HAP-1 (cell line): ENCODE results near the gene RAPGEFL1.
"Not testable (repeated sequence)": the region's sequence is repeated elsewhere in the genome, so short reads cannot be mapped to it uniquely, and the experiment has no call there.

ENCODE experiments used
- DNase-seq, 2 experiments: peaks; one replicate each; pipeline ENCODE4 v3.0.0-alpha.2; 2016 to 2020; ENCODE audit warnings: low spot score in 2 of 2
- H3K27me3 ChIP-seq: fragments of 250-450 bp; sonication (Bioruptor Pico); 2 replicates; pipeline ENCODE4 v1.5.1; 2020; ENCODE audit warnings: low read depth, mild to moderate bottlenecking, moderate library complexity
- H3K36me3 ChIP-seq: fragments of 250-450 bp; sonication (Bioruptor Pico); replicated peaks from 2 replicates; pipeline ENCODE4 v1.5.1; 2020; ENCODE audit warnings: mild to moderate bottlenecking
- H3K4me1 ChIP-seq: fragments of 250-450 bp; sonication (Bioruptor Pico); 2 replicates; pipeline ENCODE4 v1.5.1; 2020; ENCODE audit warnings: mild to moderate bottlenecking
- H3K4me3 ChIP-seq: fragments of 250-450 bp; sonication (Bioruptor Pico); 2 replicates; pipeline ENCODE4 v1.5.1; 2020; ENCODE audit warnings: mild to moderate bottlenecking, moderate library complexity
- H3K9me3 ChIP-seq: fragments of 250-450 bp; sonication (Bioruptor Pico); 2 replicates; pipeline ENCODE4 v1.5.1; 2020; ENCODE audit warnings: mild to moderate bottlenecking, moderate library complexity
- in situ Hi-C: fragments of 300-500 bp; cut with MboI; formaldehyde crosslinking; loops from 3 replicates; pipeline ENCODE4 v1.14.3; 2020; ENCODE audit warnings: low sequenced_read_pairs, inconsistent platforms, mixed read lengths

The RAPGEFL1 gene

DNA sequence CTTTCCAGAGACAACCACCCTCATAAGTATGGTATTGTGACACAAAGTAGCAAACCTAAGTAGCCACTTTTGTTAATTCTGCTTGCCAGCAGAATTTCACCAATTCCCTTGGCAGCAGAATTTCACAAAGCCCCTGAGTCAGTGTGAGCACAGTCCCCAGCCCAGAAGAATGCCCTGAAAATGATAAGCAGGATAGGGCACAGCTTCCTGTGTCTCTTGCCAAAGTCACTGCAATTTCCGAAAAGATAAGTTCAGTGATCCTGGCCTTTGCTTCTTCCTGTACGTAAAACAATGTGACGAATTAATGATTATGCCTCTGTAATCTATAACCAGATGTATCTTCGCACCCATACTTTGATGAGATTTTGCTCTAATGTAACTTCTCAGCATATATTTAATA lies 25.9 kb downstream of the RAPGEFL1 start:
- in situ Hi-C loops = loop anchor here (5.0 kb wide), 1 partner anchor 89 kb away; no protein-coding TSS in a partner anchor
- Histone ChIP-seq H3K36me3 (no peaks in the 10 kb centered on the region), H3K4me3 (no peak overlapping the region), H3K4me1 (no peaks in the 10 kb centered on the region), H3K27me3 (no peaks in the 10 kb centered on the region), H3K9me3 (no peaks in the 10 kb centered on the region)
- DNase-seq = no peak

DNA sequence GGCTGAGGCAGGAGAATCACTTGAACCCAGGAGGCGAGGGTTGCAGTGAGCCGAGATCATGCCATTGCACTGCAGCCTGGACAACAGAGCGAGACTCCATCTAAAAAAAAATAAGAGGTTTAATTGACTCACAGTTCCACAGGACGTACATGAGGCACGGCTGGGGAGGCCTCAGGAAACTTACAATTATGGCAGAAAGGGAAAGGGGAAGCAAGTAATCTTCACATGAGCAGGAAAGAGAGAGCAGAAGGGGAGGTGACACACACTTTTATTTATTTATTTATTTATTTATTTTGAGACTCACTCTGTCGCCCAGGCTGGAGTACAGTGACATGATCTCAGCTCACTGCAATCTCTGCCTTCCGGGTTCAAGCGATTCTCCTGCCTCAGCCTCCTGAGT lies 28.9 kb downstream of the RAPGEFL1 start:
- DNase-seq, H3K4me1 ChIP-seq, in situ Hi-C loops, H3K9me3 ChIP-seq, H3K36me3 ChIP-seq, H3K4me3 ChIP-seq, H3K27me3 ChIP-seq: not testable (repeated sequence)

DNA sequence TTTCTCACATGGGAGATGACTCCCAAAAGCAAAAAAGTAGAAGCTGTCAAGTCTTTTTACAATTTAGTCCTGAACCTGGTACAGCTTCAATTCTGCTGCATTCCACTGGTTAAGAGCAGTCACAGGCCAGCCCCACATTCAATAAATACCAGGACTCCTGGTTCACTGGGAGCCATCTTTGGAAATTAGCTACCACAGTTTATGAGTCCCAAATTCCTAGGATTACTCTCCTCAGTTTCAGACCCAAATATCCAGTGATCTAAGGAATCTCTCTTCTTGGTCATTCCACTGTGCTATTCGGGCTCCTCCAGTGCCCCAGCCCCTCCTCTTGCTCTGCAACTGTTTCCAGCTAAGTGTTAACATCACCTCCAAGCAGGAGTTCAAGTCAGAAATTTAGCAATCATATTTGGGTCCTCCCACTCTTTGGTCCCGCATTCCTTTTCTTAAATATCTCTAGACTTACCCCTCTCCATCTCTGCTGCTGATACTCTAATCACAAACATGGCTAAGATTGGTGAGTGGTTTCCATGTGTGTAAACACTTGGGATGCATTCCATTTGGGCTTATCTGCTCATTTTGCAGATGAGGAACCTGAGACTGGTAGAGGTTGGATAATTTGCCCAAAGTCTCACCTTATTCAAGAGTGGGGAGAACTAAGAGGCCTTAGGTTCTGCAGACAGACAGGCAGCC lies 32.3 kb downstream of the RAPGEFL1 start:
- no peak for DNase-seq
- H3K36me3 ChIP-seq = no peaks in the 10 kb centered on the region

DNA sequence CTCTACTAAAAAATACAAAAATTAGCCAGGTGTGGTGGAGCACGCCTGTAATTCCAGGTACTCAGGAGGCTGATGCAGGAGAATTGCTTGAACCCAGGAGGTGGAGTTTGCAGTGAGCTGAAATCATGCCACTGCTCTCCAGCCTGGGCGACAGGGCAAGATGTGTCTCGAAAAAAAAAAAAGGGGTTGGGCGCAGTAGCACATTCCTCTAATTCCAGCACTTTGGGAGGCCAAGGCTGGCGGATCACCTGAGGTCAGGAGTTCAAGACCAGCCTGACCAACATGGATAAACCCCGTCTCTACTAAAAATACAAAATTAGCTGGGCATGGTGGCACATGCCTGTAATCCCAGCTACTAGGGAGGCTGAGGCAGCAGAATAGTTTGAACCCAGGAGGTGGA lies 36.6 kb downstream of the RAPGEFL1 start:
- H3K27me3 ChIP-seq, DNase-seq, H3K4me3 ChIP-seq, H3K4me1 ChIP-seq, in situ Hi-C loops, H3K36me3 ChIP-seq, H3K9me3 ChIP-seq: not testable (repeated sequence)

More for the DNA sequence above, 32.3 kb downstream of the RAPGEFL1 start:
- H3K4me1 ChIP-seq = no peaks in the 10 kb centered on the region
- H3K4me3 ChIP-seq = no peak overlapping the region
- in situ Hi-C loops = no loop called here
- H3K9me3 ChIP-seq = no peaks in the 10 kb centered on the region
- H3K27me3 ChIP-seq = no peaks in the 10 kb centered on the region

DNA sequence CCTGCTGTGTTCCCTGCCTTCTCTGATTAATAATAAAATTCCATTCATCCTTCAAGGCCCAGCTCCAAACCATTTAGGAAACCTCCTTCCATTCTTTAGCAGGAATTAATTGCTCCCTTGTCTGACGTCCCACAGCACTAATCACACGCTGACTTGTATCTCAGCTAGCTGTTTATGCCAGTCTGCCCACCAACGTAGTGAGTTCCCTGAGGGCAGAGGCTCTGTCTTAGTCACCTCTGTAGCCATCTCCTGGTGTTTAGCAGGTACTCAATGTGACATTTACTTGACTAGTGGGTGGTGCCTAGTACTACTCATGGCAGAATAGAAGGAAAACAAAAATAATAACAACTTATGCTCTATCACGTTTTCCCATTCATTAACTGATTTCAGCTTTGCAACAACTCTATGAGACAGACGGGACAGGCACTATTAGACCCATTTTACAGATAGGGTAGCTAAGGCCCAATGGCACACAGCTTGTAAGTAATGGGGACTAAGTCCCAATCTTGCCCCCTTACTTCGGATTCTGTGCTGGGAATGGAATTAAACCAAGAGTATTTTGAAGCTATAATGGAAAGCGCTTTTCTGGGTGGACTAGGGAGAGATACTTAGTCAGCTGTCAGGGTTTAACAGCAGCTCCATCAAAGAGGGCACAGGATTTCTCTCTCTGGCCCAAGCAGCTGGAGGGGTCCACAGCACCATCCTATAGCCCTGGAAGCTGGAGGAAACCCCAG lies 40.9 kb downstream of the RAPGEFL1 start:
- in situ Hi-C loops = no loop called here
- DNase-seq = no peak
- no peaks in the 10 kb centered on the region for H3K36me3 ChIP-seq
- H3K27me3 ChIP-seq = no peaks in the 10 kb centered on the region
- H3K4me1 ChIP-seq = peaks cover 6% of the 10 kb centered on the region
- peak overlapping the region; percentile 60 for H3K4me3 ChIP-seq
- H3K9me3 ChIP-seq = no peaks in the 10 kb centered on the region

DNA sequence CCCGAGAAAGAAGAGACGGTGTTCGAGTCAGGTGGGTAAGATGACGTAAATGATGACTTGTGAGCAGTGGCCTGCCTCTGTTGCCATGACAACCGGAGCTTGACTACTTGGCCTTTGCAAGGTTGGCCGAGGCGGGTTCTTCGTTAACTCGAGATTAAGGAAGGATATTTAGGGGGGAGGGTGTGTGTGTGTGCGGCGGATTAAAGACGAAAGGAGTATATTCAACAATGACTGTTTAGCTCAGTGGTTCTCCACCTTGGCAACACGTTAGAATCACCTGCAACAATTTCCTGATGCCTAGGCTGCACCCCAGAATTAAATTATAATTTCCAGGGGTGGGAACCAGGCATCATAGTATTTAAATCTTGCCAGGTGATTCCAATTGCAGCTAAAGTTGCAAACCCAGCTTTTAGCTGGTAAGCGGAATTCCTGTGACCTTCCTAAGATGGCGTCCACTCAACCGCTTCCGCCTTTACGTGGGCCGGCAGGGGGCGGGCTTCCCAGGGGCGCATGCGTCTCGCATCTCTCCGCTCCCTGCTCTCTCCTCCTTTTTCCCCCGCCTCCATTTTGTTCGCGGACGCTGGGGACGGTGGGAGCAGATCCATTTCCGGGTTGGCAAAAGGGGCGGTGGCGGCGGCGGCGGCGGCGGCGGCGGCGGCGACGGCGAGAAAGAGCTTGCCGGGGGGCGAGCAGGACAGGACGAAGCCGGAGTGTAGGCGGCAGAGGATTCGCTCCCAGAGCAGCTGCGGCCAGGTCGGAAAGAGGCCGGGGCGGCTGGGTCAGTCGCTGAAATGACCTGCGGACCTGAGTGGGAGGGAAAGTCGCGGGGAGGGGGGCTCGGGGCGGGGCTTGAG lies 41.7 kb downstream of the RAPGEFL1 start, which contains the start of gene WIPF2:
Gene WIPF2, plus strand, starts transcription at position 565 of the 854 bp plus-strand sequence. CDS start 37,156 bp downstream, outside the sequence.
- Histone ChIP-seq H3K4me3 (peak within 1 kb of the TSS; percentile 60), H3K9me3 (no peaks in the 10 kb centered on the region), H3K36me3 (no peaks in the 10 kb centered on the region), H3K4me1 (peaks cover 6% of the 10 kb centered on the region), H3K27me3 (no peaks in the 10 kb centered on the region)
- in situ Hi-C loops = no loop called here
- DNase-seq = peak; percentile 97 to 99

DNA sequence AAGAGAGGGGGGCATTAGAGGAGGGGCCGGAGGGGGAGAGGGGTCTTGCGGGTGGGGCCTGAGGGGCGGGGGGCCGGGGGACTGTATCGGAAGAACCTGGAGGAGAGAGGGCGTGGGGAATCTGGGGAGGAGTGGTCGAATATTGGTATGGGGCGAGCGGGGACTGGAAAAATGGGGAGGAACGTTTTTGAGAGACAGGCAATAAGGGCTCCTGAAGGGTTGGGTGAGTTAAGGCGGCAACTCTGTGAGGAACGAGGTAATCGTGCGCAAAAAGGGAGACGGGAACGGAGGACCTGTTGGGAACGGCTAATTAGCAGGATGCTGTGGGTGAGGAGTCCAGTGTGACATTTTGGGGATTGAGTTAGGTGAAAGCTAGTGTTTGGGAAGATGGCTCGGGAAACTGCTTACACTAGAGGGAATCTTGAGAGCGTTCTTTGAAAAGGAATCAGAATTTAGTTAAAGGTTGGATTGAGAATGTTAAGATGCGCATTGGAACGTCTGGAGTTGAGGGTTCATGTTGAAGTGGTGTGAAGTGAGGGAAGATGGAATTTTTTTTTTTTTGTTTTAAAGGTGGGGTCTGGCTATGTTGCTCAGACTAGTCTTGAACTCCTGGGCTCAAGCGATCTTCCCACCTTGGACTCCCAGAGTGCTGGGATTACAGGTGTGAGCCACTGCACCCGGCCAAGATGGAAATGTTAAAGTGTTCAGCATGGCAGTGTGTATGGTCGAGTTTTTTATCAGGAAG lies 42.5 kb downstream of the RAPGEFL1 start:
- Histone ChIP-seq H3K27me3 (no peaks in the 10 kb centered on the region), H3K4me1 (peaks cover 6% of the 10 kb centered on the region), H3K9me3 (no peaks in the 10 kb centered on the region), H3K4me3 (peak overlapping the region; percentile 60), H3K36me3 (no peaks in the 10 kb centered on the region)
- DNase-seq = peak; percentile 77 to 84
- in situ Hi-C loops = no loop called here

DNA sequence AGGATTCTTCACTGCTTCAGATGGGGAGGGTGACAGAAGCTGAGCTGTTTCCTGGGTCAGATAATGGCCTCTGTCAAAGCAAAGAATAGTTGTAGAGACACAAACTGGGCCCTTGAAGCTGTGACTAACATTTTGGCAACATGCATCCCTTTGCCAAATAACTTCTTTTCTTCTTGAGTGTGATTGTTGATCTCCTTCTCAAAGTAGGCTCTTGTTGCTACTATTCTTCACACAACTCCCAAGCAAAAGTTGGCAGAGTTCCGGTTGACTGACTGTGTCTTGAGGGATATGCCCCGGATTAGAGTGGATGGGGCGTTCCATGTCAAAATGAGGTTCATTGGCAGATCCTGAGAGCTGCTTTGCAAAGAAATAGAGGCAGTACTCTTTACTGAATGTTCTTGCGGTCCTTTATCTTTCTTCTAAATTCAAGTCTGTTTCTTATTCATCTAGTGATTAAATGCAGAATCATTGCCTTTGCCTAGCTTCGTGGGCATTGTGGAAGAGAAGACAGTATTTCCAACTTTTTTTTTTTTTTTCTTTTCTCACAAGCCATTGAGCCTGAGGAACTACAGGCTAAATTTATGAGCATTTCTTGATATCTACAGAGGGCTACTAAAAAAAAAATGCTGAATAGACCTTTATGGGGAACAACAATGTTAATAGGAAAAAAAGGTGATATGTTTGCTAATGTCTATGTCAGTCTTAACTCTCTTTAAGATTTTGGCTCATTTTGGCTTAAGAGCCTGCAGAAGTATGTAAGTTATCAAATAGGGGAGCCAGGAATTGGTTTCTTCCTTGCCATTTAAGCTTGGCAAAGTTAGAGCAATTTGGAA lies 47.7 kb downstream of the RAPGEFL1 start:
- in situ Hi-C loops = no loop called here
- DNase-seq = no peak
- Histone ChIP-seq H3K27me3 (no peaks in the 10 kb centered on the region), H3K9me3 (no peaks in the 10 kb centered on the region), H3K4me3 (no peak overlapping the region), H3K36me3 (0 out of 2 replicates have a peak, but pooled peaks cover 3% of the 10 kb centered on the region), H3K4me1 (no peaks in the 10 kb centered on the region; the same call in 1 of the 2 replicates)

DNA sequence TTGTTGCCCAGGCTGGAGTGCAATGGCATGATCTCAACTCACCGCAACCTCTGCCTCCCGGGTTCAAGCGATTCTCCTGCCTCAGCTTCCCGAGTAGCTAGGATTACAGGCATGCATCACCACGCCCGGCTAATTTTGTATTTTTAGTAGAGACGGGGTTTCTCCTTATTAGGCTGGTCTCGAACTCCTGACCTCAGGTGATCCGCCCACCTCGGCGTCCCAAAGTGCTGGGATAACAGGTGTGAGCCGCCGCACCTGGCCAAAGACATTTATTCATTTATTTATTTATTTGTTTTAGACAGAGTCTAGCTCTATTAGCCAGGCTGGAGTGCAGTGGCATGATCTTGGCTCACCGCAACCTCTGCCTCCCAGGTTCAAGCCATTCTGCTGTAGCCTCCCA lies 51.9 kb downstream of the RAPGEFL1 start:
- DNase-seq, H3K9me3 ChIP-seq, H3K4me3 ChIP-seq, H3K4me1 ChIP-seq, H3K36me3 ChIP-seq, in situ Hi-C loops, H3K27me3 ChIP-seq: not testable (repeated sequence)

DNA sequence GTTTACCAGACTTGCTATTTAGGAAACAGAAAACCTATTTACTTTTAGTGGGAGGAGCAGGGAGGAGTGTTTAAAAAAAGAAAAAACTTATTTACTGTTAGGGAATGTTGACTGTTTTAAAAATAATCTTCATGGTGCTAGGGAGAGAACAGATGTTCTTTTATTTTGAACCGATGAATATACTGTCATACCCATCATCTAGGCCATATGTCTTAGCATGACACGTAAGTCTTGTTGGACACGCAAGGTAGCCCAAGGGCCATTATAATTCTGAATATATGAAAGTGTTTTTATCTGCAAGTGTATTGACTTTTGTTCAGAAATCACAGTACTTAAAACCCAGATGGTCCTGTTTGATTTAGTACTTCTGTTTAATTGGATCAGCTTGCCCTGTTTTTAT lies 53.4 kb downstream of the RAPGEFL1 start:
- peaks cover 12% of the 10 kb centered on the region for H3K36me3 ChIP-seq
- H3K4me1 ChIP-seq = peaks cover 3% of the 10 kb centered on the region
- no peak for DNase-seq
- in situ Hi-C loops = no loop called here
- H3K9me3 ChIP-seq = no peaks in the 10 kb centered on the region
- no peaks in the 10 kb centered on the region for H3K27me3 ChIP-seq
- H3K4me3 ChIP-seq = no peak overlapping the region

DNA sequence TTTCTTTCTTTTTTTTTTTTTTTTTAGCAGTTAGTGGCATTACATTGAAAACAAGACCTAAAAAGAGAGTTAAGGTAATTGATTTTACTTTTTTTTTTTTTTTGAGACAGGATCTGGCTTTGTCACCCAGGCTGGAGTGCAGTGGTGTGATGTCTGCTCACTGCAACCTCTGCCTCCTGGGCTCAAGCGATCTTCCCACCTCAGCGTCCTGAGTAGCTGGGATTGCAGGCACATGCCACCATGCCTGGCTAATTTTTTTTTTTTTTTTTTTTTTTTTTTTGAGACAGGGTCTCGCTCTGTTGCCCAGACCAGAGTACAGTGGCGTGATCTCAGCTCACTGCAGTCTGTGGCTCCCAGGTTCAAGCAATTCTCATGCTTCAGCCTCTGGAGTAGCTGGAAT lies 54.7 kb downstream of the RAPGEFL1 start:
- H3K9me3 ChIP-seq, H3K4me3 ChIP-seq, H3K27me3 ChIP-seq, in situ Hi-C loops, DNase-seq, H3K4me1 ChIP-seq: not testable (repeated sequence)
- peaks cover 12% of the 10 kb centered on the region for H3K36me3 ChIP-seq

DNA sequence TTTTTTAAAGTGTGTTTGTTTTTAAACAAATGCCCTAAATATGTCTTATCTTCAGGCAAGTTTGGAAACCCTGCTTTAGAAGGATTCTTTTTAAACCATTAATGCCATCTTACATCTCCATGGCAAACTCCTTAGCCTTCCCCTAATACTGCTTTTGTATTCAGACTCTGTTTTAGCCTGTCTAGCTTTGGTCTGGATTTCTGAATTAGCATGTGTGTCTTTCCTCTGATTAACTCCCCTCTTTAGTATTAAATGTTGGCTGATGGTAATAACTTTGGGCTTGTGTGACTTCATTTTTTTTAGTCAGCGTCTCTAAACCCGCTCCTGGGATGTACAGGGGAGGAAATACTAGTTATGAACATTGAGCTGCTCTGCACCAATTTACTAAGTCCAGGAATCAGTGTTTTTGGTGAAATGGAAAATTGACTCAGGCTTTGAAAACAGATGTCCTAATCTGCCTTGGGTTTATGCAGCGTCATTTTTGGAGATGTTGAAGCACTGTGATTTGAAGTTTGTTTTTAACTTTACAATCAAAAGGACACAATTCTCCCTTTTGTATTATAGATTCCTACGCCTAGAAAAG lies 64.1 kb downstream of the RAPGEFL1 start:
- no peak for DNase-seq
- no peak overlapping the region for H3K4me3 ChIP-seq
- peaks cover 6% of the 10 kb centered on the region for H3K4me1 ChIP-seq
- in situ Hi-C loops = no loop called here
- H3K27me3 ChIP-seq = no peaks in the 10 kb centered on the region
- H3K36me3 ChIP-seq = no peaks in the 10 kb centered on the region
- no peaks in the 10 kb centered on the region for H3K9me3 ChIP-seq
